Activated T-helper 1 cell treated with Interleukin-2 at 50 U/mL for 16 hours (primary cell): Measurements from ENCODE around the gene MEOX1.
A peak's percentile ranks its signal among the peaks of the same experiment; 100 is the strongest.
"Not testable (repeated sequence)": the region's sequence is repeated elsewhere in the genome, so short reads cannot be mapped to it uniquely, and the experiment has no call there.

Source experiments
- DNase-seq: peaks from one replicate; pipeline ENCODE4 v3.0.0-alpha.2; 2020; ENCODE audit warnings: low read depth

Gene MEOX1

GRCh38 chr17:43661699-43662412 is at the start of gene MEOX1:
TSS of gene MEOX1 (minus strand) at chr17:43661922. CDS start at chr17:43661534, 388 bp downstream.
- no peak for DNase-seq

- no peak for DNase-seq
Observed at GRCh38 chr17:43710101-43710500, 48.4 kb upstream of the MEOX1 start.

- DNase-seq, result no peak
Observed at GRCh38 chr17:43709210-43709609, 47.5 kb upstream of the MEOX1 start.

GRCh38 chr17:43707184-43707583 is 45.5 kb upstream of the MEOX1 start:
- no peak for DNase-seq

GRCh38 chr17:43706235-43706634 is 44.5 kb upstream of the MEOX1 start:
- DNase-seq, result no peak

- no peak for DNase-seq
Observed at GRCh38 chr17:43703630-43704029, 41.9 kb upstream of the MEOX1 start.

- DNase-seq, result no peak
Observed at GRCh38 chr17:43702637-43703036, 40.9 kb upstream of the MEOX1 start.

- no peak for DNase-seq
Observed at GRCh38 chr17:43701318-43701743, 39.6 kb upstream of the MEOX1 start.

GRCh38 chr17:43699438-43699756 is 37.7 kb upstream of the MEOX1 start:
- no peak for DNase-seq

- no peak for DNase-seq
Observed at GRCh38 chr17:43698678-43699437, 37.1 kb upstream of the MEOX1 start.

- no peak for DNase-seq
Observed at GRCh38 chr17:43697937-43698336, 36.2 kb upstream of the MEOX1 start.

- DNase-seq, result no peak
Observed at GRCh38 chr17:43696891-43697290, 35.2 kb upstream of the MEOX1 start.

- DNase-seq, result no peak
Observed at GRCh38 chr17:43695970-43696865, 34.5 kb upstream of the MEOX1 start.

- DNase-seq, result peak; percentile 48
Observed at GRCh38 chr17:43694081-43694870, 32.6 kb upstream of the MEOX1 start.

- no peak for DNase-seq
Observed at GRCh38 chr17:43691317-43691693, 29.6 kb upstream of the MEOX1 start.

GRCh38 chr17:43690624-43691316 is 29.0 kb upstream of the MEOX1 start:
- DNase-seq, result no peak

GRCh38 chr17:43689814-43690213 is 28.1 kb upstream of the MEOX1 start:
- no peak for DNase-seq

- no peak for DNase-seq
Observed at GRCh38 chr17:43689131-43689530, 27.4 kb upstream of the MEOX1 start.

GRCh38 chr17:43686957-43687356 is 25.2 kb upstream of the MEOX1 start:
- not testable (repeated sequence) for DNase-seq

- DNase-seq, result no peak
Observed at GRCh38 chr17:43683928-43684653, 22.4 kb upstream of the MEOX1 start.

- no peak for DNase-seq
Observed at GRCh38 chr17:43680461-43680860, 18.7 kb upstream of the MEOX1 start.
